ENCODE results near the gene NET1. TPM values are rescaled to one million over a fixed set of nuclear protein-coding genes. Genes with fewer than 3 reads are reported as not detected.
"Not testable (repeated sequence)": the region's sequence is repeated elsewhere in the genome, so short reads cannot be mapped to it uniquely, and the experiment has no call there.

NET1 gene
- total RNA-seq, 4 donors from 2014 or later, result 50.9 to 151 (median 112) TPM

DNA sequence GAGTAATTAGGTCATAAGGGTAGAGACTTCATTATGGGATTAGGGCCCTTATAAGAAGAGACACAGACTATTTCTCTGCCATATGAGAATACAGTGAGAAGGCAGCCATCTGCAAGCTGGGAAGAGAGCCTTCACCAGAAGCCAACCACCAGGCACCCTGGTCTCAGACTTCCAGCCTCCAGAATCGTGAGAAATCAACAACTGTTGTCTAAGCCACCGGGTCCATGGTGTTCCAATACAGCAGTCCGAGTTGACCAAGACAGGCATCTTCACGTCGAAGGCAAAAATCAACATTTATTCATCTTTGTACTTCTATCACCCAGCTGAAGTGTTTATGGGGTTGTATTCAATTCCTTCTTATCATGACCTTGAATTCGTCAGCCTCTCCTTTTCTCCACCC, 13.0 kb upstream of the NET1 start:
- Histone ChIP-seq H3K27me3 (no peaks in the 10 kb centered on the region), H3K4me1 (peaks cover 0 to 3% of the 10 kb centered on the region in 2 donors), H3K9me3 (no peaks in the 10 kb centered on the region), H3K4me3 (replicated peaks in 1 of 3) (no peak overlapping the region), H3K36me3 (no peaks in the 10 kb centered on the region), H3K27ac (no peak overlapping the region)
- no peak for DNase-seq
- 73 to 77% methylated on average over 6 of the region's 6 CpGs for WGBS, 2 donors
- intact Hi-C loops (cut with DNase I), result no loop called here
- TF ChIP-seq, protein P1, sequence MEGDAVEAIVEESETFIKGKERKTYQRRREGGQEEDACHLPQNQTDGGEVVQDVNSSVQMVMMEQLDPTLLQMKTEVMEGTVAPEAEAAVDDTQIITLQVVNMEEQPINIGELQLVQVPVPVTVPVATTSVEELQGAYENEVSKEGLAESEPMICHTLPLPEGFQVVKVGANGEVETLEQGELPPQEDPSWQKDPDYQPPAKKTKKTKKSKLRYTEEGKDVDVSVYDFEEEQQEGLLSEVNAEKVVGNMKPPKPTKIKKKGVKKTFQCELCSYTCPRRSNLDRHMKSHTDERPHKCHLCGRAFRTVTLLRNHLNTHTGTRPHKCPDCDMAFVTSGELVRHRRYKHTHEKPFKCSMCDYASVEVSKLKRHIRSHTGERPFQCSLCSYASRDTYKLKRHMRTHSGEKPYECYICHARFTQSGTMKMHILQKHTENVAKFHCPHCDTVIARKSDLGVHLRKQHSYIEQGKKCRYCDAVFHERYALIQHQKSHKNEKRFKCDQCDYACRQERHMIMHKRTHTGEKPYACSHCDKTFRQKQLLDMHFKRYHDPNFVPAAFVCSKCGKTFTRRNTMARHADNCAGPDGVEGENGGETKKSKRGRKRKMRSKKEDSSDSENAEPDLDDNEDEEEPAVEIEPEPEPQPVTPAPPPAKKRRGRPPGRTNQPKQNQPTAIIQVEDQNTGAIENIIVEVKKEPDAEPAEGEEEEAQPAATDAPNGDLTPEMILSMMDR (IDR thresholded peaks at IDR 0.05), result no peak

DNA sequence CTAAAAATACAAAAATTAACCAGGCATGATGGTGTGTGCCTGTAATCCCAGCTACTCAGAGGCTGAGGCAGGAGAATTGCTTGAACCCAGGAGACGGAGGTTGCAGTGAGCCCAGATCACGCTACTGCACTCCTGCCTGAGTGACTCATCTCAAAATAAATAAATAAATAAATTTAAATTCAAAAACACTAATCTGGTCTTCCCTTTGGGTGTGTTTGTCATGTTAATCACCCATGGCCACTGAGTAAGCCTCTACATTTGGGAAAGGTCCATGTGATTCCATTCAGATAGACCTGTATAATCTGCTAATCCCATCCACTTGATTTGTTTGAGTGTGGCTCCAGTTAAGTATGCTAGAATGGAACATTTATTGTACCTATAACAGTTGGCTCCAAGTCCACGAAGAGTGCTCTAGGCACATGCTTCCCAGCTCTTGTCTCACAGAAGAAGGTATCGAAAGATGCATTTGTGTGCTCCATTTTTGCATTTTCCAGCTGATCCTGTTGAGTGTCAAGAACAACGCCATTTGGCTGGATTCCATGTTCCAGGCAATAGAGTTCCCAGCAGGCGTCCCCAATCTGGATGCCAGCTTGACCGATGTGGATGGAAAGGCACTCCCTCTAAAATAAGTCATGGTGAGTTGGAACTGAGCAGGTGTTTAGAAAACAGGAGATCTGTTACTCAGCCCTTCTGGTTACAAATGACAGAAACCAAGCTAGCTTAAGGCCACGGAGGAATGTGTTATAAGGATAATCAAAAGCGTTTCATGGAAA, 11.7 kb upstream of the NET1 start:
- no peaks in the 10 kb centered on the region for H3K36me3 ChIP-seq
- H3K9me3 ChIP-seq, result no peaks in the 10 kb centered on the region
- intact Hi-C loops (cut with DNase I), result no loop called here
- peaks cover 0 to 3% of the 10 kb centered on the region in 2 donors for H3K4me1 ChIP-seq
- TF ChIP-seq, protein P1 (IDR thresholded peaks at IDR 0.05), result no peak
- no peak for TF ChIP-seq POLR2A (IDR thresholded peaks at IDR 0.05)
- no peak overlapping the region for H3K4me3 ChIP-seq (replicated peaks in 1 of 3)
- DNase-seq, result no peak
- H3K27me3 ChIP-seq, result no peaks in the 10 kb centered on the region
- 89 to 93% methylated on average over 9 of the region's 9 CpGs for WGBS, 2 donors
- no peak overlapping the region for H3K27ac ChIP-seq

DNA sequence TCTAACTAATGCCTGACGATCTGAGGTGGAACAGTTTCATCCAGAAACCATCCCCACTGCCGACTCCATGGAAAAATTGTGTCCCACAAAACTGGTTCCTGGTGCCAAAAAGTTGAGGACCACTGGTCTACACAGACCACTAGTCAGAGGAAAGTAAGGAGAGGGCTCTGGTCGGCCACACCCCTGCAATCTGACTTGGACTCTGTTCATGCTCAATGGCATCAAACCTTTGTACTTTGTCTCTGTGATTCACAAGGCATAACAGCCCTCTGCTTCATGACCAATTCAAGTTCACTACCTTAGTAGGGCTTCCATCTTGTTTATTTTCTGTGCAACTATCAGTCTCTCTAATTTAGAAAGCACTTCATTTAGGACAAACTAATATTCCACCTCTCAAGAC, 9.6 kb upstream of the NET1 start:
- no peak for DNase-seq
- Histone ChIP-seq H3K27me3 (no peaks in the 10 kb centered on the region), H3K4me1 (no peaks in the 10 kb centered on the region), H3K36me3 (no peaks in the 10 kb centered on the region), H3K27ac (no peak overlapping the region), H3K4me3 (replicated peaks in 1 of 3) (no peak overlapping the region), H3K9me3 (no peaks in the 10 kb centered on the region)
- 89 to 93% methylated on average over 3 of the region's 3 CpGs for WGBS, 2 donors
- no peak for TF ChIP-seq POLR2A (IDR thresholded peaks at IDR 0.05)
- TF ChIP-seq, protein P1 (IDR thresholded peaks at IDR 0.05), result no peak
- intact Hi-C loops (cut with DNase I), result no loop called here

DNA sequence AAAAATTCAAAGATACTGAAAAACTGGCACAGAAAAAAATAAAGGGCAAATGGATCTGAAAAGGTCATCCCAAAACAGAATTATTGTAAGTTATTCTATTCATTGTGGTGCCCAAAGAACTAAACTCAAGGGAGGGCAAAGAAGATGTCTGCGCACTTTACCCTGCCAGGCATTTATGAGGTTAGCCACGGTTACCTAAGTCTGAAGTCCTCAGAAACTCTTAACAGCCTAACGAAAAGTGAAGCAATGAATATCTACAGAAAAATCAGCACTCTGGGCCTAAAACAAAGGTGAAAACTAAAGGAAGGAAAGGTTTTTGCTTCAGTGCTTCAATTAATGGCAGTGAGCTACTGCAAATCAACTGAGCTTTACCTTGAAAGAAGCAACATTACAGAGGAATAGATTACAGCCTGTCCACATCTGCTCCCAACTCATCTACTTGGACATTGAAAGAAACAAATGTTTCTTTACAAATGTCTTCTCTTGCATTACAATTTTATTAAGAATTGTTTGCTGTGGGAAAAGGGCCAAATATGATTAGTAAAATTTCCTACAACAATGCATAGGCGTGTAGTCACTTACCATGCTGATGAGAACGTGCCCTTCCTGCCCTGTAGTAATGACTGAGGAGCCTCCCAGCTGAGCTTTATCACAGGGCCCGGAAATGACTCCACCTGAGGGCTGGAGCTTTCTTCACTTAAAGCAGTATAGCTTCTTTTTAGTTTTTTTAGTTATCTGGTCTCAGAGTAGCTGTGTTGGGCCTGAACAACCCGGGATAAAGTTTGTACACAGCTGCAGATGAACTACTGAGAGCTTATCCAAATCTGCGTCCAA, 7.9 kb upstream of the NET1 start, which contains the start of gene TUBAL3:
TUBAL3 (minus strand) TSS at position 621 of the 834 bp plus-strand sequence; CDS start at position 585, 36 bp downstream.
- TF ChIP-seq, protein P1 (IDR thresholded peaks at IDR 0.05), result no peak
- no peak for TF ChIP-seq POLR2A (IDR thresholded peaks at IDR 0.05)
- Histone ChIP-seq H3K4me3 (replicated peaks in 1 of 3) (no peak within 1 kb of the TSS), H3K9me3 (no peaks in the 10 kb centered on the region), H3K27me3 (no peaks in the 10 kb centered on the region), H3K36me3 (no peaks in the 10 kb centered on the region), H3K4me1 (no peaks in the 10 kb centered on the region), H3K27ac (no peak within 1 kb of the TSS)
- 70 to 78% methylated on average over 8 of the region's 8 CpGs for WGBS, 2 donors
- intact Hi-C loops (cut with DNase I), result no loop called here
- DNase-seq, result no peak

DNA sequence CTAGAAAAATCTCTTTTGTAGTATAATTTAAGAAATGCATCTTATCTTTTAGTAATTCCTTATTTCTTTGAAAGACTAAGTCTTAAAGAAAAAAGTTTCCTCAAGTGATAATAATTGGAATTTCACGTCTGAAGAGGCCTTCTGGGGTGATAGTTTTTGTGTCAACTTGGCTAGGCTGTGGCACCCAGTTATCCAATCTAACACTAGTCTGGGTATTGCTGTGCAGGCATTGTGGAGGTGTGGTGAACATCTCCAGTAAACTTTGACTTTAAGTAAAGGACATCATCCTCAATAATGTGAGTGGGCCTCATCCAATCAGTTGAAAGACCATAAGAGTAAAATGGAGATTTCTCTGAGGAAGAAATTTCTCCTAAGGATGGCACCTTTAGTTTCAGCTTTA, 5.4 kb upstream of the NET1 start:
- Histone ChIP-seq H3K36me3 (no peaks in the 10 kb centered on the region), H3K4me1 (no peaks in the 10 kb centered on the region)
- 59 to 62% methylated on average over 1 of the region's 1 CpG for WGBS, 2 donors

DNA sequence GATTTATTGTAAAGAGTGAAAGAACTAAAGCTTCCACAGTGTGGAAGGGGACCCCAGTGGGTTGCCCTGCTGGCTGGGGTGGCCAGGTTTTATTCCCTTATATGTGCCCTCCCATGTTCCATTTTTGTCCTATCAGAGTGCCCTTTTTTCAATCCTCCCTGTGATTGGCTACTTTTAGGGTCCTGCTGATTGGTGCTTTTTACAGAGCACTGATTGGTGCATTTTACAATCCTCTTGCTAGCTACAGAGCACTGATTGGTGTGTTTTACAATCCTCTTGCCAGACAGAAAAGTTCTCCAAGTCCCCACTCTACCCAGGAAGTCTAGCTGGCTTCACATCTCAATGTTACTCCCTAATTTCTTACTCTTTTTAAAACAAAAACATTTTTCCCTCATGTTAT, 1.6 kb upstream of the NET1 start:
- H3K4me3 ChIP-seq (replicated peaks in 1 of 3); intact Hi-C loops (cut with DNase I); DNase-seq; H3K9me3 ChIP-seq; H3K36me3 ChIP-seq; H3K4me1 ChIP-seq; H3K27me3 ChIP-seq; H3K27ac ChIP-seq: not testable (repeated sequence)

More for the DNA sequence above, 5.4 kb upstream of the NET1 start:
- Histone ChIP-seq H3K27ac (no peak overlapping the region), H3K4me3 (replicated peaks in 1 of 3) (no peak overlapping the region), H3K27me3 (no peaks in the 10 kb centered on the region), H3K9me3 (no peaks in the 10 kb centered on the region)
- TF ChIP-seq POLR2A (IDR thresholded peaks at IDR 0.05), result no peak
- TF ChIP-seq, protein P1 (IDR thresholded peaks at IDR 0.05), result no peak
- intact Hi-C loops (cut with DNase I), result no loop called here
- no peak for DNase-seq

Data from thyroid gland (tissue), 4 donors.